MG63 (cell line): ENCODE results near the gene MPP3. TPM values are rescaled to one million over a fixed set of nuclear protein-coding genes. Genes with fewer than 3 reads are reported as not detected.

Source experiments
- DNase-seq: peaks from one replicate; pipeline ENCODE4 v3.0.0-alpha.2; 2020
- H3K27me3 ChIP-seq: fragments of 250-450 bp; sonication (Bioruptor Pico); 2 replicates; pipeline ENCODE4 v1.5.1; 2020; ENCODE audit warnings: mild to moderate bottlenecking, moderate library complexity
- H3K36me3 ChIP-seq: fragments of 250-450 bp; sonication (Bioruptor Pico); 2 replicates; pipeline ENCODE4 v1.5.1; 2020; ENCODE audit warnings: mild to moderate bottlenecking, moderate library complexity
- H3K4me3 ChIP-seq: fragments of 250-450 bp; sonication (Bioruptor Pico); 2 replicates; pipeline ENCODE4 v1.5.1; 2020; ENCODE audit warnings: mild to moderate bottlenecking, moderate library complexity
- H3K9me3 ChIP-seq: fragments of 250-450 bp; sonication (Bioruptor Pico); 2 replicates; pipeline ENCODE4 v1.5.1; 2020; ENCODE audit warnings: mild to moderate bottlenecking, moderate library complexity
- total RNA-seq: library from RNA; depleted of rRNA; stranded (reverse); fragments of >200 nt; shearing (Covaris generic); gene quantifications from 2 replicates; pipeline ENCODE4 v1.2.3, GENCODE V29; 2014; ENCODE audit warnings: low replicate concordance; rRNA removed

Gene MPP3
- total RNA-seq, 1 experiment from 2014 or later, result 4.4 TPM

GRCh38 chr17:43757171-43757660, 75.7 kb downstream of the MPP3 start:
- no peaks in the 10 kb centered on the region for H3K27me3 ChIP-seq

GRCh38 chr17:43756201-43756600, 76.7 kb downstream of the MPP3 start:
- DNase-seq, result no peak
- Histone ChIP-seq H3K9me3 (no peaks in the 10 kb centered on the region), H3K4me3 (no peak overlapping the region), H3K27me3 (no peaks in the 10 kb centered on the region), H3K36me3 (no peaks in the 10 kb centered on the region)

More at GRCh38 chr17:43757171-43757660, 75.7 kb downstream of the MPP3 start:
- Histone ChIP-seq H3K36me3 (no peaks in the 10 kb centered on the region), H3K4me3 (no peak overlapping the region), H3K9me3 (no peaks in the 10 kb centered on the region)
- no peak for DNase-seq

DNA sequence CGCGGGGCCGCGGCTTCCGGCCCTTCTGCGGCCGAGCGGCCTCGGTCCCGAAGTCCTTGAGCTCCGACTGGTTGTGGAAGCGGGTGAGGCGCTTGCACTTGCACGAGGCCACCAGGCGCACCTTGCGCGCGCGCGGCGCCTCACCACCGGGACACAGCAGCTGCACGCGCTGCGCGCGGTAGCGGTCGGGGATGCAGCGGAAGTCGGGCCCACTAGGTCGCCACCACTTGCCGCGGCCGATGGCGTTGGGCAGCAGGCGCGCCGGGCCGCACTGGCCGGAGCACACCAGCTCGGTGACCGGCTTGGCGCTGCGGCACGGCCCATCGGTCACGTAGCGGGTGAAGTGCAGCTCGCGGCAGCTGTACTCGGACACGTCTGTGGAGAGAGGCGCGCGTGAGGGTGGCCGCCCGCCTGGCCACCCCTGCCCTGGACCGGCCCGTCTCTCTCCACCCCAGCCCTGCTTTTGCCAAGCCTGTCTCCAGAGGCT, 77.5 kb downstream of the MPP3 start:
- H3K4me3 ChIP-seq, result no peak overlapping the region
- DNase-seq, result no peak
- H3K9me3 ChIP-seq, result no peaks in the 10 kb centered on the region
- no peaks in the 10 kb centered on the region for H3K36me3 ChIP-seq
- no peaks in the 10 kb centered on the region for H3K27me3 ChIP-seq

DNA sequence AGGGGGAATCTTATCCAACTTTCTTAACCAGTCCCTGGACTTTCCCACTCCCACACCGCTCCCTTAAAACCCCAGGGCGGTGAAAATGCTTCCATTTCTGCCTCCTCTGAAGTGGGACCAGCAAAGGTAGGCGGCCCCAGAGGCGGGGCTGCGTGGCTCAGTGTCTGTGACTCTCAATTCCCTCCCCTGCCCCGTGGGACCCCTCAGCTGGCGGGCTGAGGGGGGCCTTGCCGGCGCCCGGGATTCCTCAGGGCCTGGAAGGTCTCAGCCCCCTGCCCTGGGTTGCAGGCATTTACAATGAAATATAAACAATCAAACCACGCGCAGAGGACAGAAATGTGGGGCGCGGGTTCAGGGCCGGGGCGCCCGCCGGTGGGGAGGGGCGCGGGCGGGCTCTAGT, 78.0 kb downstream of the MPP3 start:
- Histone ChIP-seq H3K36me3 (no peaks in the 10 kb centered on the region), H3K27me3 (no peaks in the 10 kb centered on the region), H3K9me3 (no peaks in the 10 kb centered on the region), H3K4me3 (no peak overlapping the region)
- no peak for DNase-seq

DNA sequence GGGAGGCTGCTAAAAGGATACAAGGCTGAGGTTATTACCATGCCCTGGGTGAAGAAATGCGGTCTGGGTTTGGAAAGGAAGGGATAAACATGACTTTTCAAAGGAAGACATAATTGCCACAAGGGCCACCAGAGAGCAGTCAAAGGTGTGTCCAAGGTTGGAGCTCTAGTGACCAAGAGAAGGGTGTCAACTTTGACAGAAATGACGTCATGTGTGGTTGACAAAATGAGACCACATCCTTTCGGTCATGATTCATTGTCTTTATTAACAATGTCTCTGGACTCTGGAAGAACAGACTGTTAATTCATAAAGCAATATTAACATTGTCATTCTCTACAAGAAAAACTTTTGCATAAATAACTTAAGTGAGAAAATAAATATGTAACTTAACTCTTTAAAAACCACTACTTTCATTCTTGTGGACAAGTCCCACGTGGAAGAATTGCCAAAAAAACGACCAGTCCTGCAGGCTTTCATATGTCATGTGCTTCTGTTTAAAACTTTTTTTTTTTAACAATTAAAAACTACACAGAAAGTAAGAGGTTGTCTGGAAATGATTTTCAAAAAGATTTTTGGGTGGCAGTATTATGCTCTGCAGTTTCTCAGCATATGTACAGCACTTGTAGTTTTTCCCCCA, 79.3 kb downstream of the MPP3 start:
- DNase-seq, result no peak
- no peaks in the 10 kb centered on the region for H3K27me3 ChIP-seq
- no peaks in the 10 kb centered on the region for H3K36me3 ChIP-seq
- H3K4me3 ChIP-seq, result no peak overlapping the region
- H3K9me3 ChIP-seq, result no peaks in the 10 kb centered on the region

Other genes starting within 250 kb of the MPP3 start
- 1.1 TPM in 1 of 2 replicates, not detected in the other for gene MEOX1, start 171.2 kb downstream of the MPP3 start, total RNA-seq
- gene SOST, start 74.4 kb downstream of the MPP3 start, total RNA-seq, result not detected in 2 replicates
- gene DUSP3, start 54.2 kb downstream of the MPP3 start, total RNA-seq, result 13.6 and 37.9 TPM in 2 replicates
- gene CFAP97D1, start 52.7 kb downstream of the MPP3 start, total RNA-seq, result not detected in 2 replicates
- gene CD300LG, start 14.0 kb upstream of the MPP3 start, total RNA-seq, result not detected in 2 replicates
- 1.0 and 3.7 TPM in 2 replicates for gene MPP2, start 74.4 kb upstream of the MPP3 start, total RNA-seq
- not detected in 2 replicates for gene PPY, start 109.3 kb upstream of the MPP3 start, total RNA-seq
- gene PYY, start 120.8 kb upstream of the MPP3 start, total RNA-seq, result not detected in 2 replicates
- gene NAGS, start 171.5 kb upstream of the MPP3 start, total RNA-seq, result 1.4 TPM in 1 of 2 replicates, not detected in the other
- gene TMEM101, start 181.8 kb upstream of the MPP3 start, total RNA-seq, result 33.2 and 56.8 TPM in 2 replicates
- 107 and 128 TPM in 2 replicates for gene LSM12, start 233.5 kb upstream of the MPP3 start, total RNA-seq
- gene G6PC3, start 237.6 kb upstream of the MPP3 start, total RNA-seq, result 9.4 and 22.8 TPM in 2 replicates